Esophagus muscularis mucosa (tissue), 4 donors: ENCODE measurements around the gene CINP.

Experiments
- EP300 ChIP-seq: sonication (generic); formaldehyde crosslinking; IDR thresholded peaks from one replicate; pipeline ENCODE4 v1.6.1; 2017; ENCODE audit warnings: antibody characterized with exemption
- POLR2A ChIP-seq: fragments of 450-650 bp; IDR thresholded peaks from one replicate; pipeline ENCODE4 v1.6.1; 2017; ENCODE audit warnings: antibody characterized with exemption, moderate library complexity, mild to moderate bottlenecking, low read depth
- TF ChIP-seq, protein P1 (sequence below), 3 experiments: fragments of 200-600 bp in 2 of 3; fragments of 450-650 bp in 1 of 3; sonication (generic) in 2 of 3; IDR thresholded peaks; one replicate each; pipeline ENCODE4 v1.5.1; 2017 to 2019; ENCODE audit warnings: antibody characterized with exemption in 3 of 3, mild to moderate bottlenecking in 2 of 3, moderate library complexity in 1 of 3

DNA sequence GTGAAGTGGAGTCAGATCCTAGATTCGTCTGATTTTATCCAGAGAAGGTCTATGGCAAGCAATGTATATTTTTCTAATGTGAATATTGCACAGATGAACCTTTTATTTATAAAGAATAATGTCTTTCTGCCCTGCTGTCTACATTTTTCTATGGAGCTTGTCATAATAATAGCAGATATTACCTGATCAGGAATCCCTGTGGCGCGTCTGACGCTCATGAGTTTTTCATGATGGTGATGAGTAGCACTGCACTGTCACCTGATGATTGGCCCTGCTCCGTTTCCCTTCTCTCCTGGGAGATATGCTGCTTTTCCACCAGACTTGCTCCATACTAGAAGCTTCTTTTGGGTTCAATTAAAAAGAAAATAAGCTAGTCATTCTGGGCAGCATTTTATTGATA lies 20.5 kb downstream of the CINP start:
- TF ChIP-seq, protein P1, sequence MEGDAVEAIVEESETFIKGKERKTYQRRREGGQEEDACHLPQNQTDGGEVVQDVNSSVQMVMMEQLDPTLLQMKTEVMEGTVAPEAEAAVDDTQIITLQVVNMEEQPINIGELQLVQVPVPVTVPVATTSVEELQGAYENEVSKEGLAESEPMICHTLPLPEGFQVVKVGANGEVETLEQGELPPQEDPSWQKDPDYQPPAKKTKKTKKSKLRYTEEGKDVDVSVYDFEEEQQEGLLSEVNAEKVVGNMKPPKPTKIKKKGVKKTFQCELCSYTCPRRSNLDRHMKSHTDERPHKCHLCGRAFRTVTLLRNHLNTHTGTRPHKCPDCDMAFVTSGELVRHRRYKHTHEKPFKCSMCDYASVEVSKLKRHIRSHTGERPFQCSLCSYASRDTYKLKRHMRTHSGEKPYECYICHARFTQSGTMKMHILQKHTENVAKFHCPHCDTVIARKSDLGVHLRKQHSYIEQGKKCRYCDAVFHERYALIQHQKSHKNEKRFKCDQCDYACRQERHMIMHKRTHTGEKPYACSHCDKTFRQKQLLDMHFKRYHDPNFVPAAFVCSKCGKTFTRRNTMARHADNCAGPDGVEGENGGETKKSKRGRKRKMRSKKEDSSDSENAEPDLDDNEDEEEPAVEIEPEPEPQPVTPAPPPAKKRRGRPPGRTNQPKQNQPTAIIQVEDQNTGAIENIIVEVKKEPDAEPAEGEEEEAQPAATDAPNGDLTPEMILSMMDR (IDR thresholded peaks at IDR 0.05): no peak
- TF ChIP-seq EP300: no peak
- no peak for TF ChIP-seq POLR2A
